Thyroid gland (tissue), 4 donors: ENCODE measurements around the gene TES. TPM values are rescaled to one million over a fixed set of nuclear protein-coding genes. Genes with fewer than 3 reads are reported as not detected.

Source experiments
- DNase-seq, 2 donors: peaks; one replicate each; pipeline ENCODE4 v3.0.0-alpha.2; 2019
- H3K27ac ChIP-seq, 3 donors: fragments of 200-600 bp; sonication (generic); 1 replicate in 2 of 3; 2 replicates in 1 of 3; pipeline ENCODE4 v1.5.1; 2016 to 2019; ENCODE audit warnings: mild to moderate bottlenecking in 1 of 3, moderate library complexity in 1 of 3
- H3K27me3 ChIP-seq: fragments of 200-600 bp; sonication (generic); one replicate; pipeline ENCODE4 v1.5.1; 2019
- H3K36me3 ChIP-seq, 2 donors: fragments of 200-600 bp; sonication (generic); one replicate each; pipeline ENCODE4 v1.5.1; 2016 to 2019
- H3K4me1 ChIP-seq, 2 donors: fragments of 200-600 bp; sonication (generic); one replicate each; pipeline ENCODE4 v1.5.1; 2017 to 2019
- H3K4me3 ChIP-seq, 3 donors: fragments of 200-600 bp; sonication (generic); replicated peaks in 1 of 3; 1 replicate in 2 of 3; 2 replicates in 1 of 3; pipeline ENCODE4 v1.5.1; 2016; ENCODE audit warnings: mild to moderate bottlenecking in 1 of 3
- H3K9me3 ChIP-seq: fragments of 200-600 bp; sonication (generic); one replicate; pipeline ENCODE4 v1.5.1; 2017
- POLR2A ChIP-seq, 2 donors: fragments of 450-650 bp; IDR thresholded peaks; one replicate each; pipeline ENCODE4 v1.6.1; 2017; ENCODE audit warnings: antibody characterized with exemption in 2 of 2, mild to moderate bottlenecking in 2 of 2, moderate library complexity in 1 of 2
- WGBS, 2 donors: methylation state at CpG; one replicate each; pipeline ENCODE4 v1.1.5; 2017; 5-methylcytosine and 5-hydroxymethylcytosine counted together
- intact Hi-C: fragments of 100-400 bp; cut with DNase I; formaldehyde crosslinking; loops from one replicate; pipeline ENCODE4 v1.15.1; 2023
- total RNA-seq, 4 donors: library from RNA; depleted of rRNA; stranded (reverse); fragments of >200 nt; gene quantifications; one replicate each; pipeline ENCODE4 v1.2.3, GENCODE V29; 2016
- TF ChIP-seq, protein P1 (sequence below), 6 experiments: fragments of 200-600 bp in 3 of 6; fragments of 450-650 bp in 3 of 6; sonication (generic) in 3 of 6; IDR thresholded peaks; one replicate each; pipeline ENCODE4 v1.5.1; 2016 to 2019; ENCODE audit warnings: antibody characterized with exemption in 6 of 6, mild to moderate bottlenecking in 2 of 6, inconsistent platforms in 1 of 6, moderate library complexity in 1 of 6

Gene TES
- total RNA-seq, 4 donors from 2014 or later: 148 to 177 (median 158) TPM

DNA sequence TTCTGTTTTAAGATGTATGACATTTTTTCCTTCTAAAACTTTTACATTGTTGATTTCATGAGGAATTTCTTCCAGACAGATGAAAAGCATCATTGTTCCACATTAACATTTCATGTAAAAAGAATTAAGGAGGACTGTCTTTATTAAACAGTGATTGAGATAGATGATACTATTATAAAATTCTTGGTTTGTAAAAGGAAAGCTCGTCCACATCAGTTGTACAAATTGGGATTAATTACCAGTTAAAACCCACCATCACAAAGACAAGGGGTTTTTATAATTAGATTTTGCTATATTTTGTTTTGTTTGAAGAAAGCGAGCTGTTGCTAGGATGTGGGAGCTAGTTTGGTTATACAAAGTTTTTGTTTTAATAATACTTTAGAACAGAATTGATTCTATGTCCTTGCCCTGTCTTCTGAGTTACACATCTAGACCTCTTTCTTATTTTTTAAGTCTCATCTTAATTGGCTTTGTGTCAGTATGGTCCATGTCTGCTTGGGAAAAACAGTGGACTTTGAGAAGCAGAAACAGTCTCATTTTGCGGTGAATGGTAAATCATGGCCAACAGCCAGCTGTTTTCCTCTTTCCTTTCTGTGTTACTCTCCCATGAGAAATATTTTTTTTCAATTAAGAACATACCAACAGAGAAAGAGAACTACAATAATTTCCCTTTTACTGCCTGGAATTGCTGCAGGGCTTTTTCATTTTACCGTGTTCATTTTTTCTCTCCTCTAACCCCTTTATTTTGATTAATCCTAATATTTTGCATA, 3.2 kb downstream of the TES start:
- Histone ChIP-seq H3K27me3 (no peaks in the 10 kb centered on the region), H3K9me3 (no peaks in the 10 kb centered on the region), H3K4me1 (peaks cover 45 to 63% of the 10 kb centered on the region in 2 donors), H3K4me3 (no peak overlapping the region), H3K36me3 (no peaks in the 10 kb centered on the region), H3K27ac (peak overlapping the region in 2 of 3 donors; percentile 40 to 97)
- WGBS, 2 donors: 68 to 73% methylated on average over 4 of the region's 4 CpGs
- TF ChIP-seq, protein P1, sequence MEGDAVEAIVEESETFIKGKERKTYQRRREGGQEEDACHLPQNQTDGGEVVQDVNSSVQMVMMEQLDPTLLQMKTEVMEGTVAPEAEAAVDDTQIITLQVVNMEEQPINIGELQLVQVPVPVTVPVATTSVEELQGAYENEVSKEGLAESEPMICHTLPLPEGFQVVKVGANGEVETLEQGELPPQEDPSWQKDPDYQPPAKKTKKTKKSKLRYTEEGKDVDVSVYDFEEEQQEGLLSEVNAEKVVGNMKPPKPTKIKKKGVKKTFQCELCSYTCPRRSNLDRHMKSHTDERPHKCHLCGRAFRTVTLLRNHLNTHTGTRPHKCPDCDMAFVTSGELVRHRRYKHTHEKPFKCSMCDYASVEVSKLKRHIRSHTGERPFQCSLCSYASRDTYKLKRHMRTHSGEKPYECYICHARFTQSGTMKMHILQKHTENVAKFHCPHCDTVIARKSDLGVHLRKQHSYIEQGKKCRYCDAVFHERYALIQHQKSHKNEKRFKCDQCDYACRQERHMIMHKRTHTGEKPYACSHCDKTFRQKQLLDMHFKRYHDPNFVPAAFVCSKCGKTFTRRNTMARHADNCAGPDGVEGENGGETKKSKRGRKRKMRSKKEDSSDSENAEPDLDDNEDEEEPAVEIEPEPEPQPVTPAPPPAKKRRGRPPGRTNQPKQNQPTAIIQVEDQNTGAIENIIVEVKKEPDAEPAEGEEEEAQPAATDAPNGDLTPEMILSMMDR (IDR thresholded peaks at IDR 0.05): no peak
- no peak for TF ChIP-seq POLR2A (IDR thresholded peaks at IDR 0.05)
- intact Hi-C loops: no loop called here
- no peak for DNase-seq

DNA sequence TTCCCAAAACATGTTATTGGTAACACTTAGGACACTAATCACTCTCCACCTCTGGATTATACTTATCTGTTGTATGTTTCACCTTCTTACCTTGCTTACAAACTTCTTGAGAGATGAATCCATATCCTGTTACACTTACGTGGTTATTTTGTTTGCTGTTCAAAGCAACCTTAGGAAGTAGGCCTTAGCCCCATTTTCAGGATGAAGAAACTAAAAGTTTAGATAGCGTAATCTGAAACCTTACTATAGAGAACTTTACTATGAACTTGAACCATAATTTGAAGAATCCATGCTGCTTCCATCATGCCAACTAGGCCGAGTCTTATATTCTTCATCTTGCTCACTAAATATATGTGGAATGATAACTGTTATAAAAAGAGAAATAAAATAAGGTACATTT, 4.6 kb downstream of the TES start:
- Histone ChIP-seq H3K27ac (no peak overlapping the region), H3K9me3 (no peaks in the 10 kb centered on the region), H3K27me3 (no peaks in the 10 kb centered on the region), H3K36me3 (no peaks in the 10 kb centered on the region), H3K4me1 (peaks cover 59 to 74% of the 10 kb centered on the region in 2 donors), H3K4me3 (no peak overlapping the region)
- intact Hi-C loops: no loop called here
- TF ChIP-seq, protein P1 (IDR thresholded peaks at IDR 0.05): no peak
- no peak for TF ChIP-seq POLR2A (IDR thresholded peaks at IDR 0.05)
- 97 to 98% methylated on average over 3 of the region's 3 CpGs for WGBS, 2 donors
- DNase-seq: no peak

DNA sequence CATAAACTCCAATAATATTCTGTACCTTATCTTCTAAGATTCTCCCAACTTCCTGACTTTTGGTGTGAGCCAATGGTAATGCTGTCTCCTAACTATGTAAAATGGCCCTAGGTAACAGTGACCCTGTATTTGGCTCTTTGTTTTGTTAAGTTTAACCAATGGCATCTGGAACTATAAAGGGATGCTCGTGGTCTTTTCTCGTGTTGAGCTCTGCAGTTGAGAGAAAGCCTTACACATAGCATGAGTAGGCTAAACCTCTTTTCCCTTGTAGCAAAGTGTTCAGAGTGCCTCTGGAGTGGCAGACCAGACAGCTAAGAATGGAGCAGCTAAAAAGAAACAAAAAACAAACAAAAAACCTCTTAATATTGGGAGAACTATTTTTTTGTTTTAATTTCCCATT, 5.2 kb downstream of the TES start:
- DNase-seq: no peak
- no peak overlapping the region for H3K4me3 ChIP-seq
- H3K27me3 ChIP-seq: no peaks in the 10 kb centered on the region
- H3K9me3 ChIP-seq: no peaks in the 10 kb centered on the region
- TF ChIP-seq, protein P1 (IDR thresholded peaks at IDR 0.05): no peak
- H3K4me1 ChIP-seq: peaks cover 59 to 74% of the 10 kb centered on the region in 2 donors
- H3K27ac ChIP-seq: no peak overlapping the region
- intact Hi-C loops: no loop called here
- no peaks in the 10 kb centered on the region for H3K36me3 ChIP-seq
- WGBS, 2 donors: 41 to 73% methylated on average over 2 of the region's 2 CpGs

DNA sequence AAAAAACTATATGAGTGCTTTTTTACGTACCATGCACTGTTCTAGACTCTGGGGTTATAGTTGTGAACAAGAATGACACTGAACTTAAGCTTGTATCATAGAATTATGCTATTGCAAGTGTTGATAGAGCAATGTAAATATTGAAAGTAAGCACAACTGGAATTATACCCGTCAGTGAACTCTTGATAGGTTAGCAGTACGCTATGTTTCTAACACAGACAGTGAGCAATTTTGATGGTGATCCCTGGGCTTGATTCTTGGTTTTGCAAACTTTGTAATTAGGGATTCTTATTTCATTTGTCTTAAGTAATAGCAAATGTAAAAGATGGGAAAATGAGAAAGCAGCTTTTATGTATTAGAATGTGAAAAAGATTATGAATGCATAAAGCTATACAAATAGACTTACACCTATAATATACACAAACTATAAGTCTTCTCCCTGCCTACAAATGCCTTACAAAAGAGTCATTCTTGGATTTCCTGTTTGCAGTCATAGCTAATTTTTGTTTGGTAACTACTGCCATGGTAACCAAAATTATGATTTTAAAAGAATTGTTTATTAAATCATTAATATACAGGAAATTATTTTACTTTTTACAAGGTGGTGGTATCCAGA, 6.7 kb downstream of the TES start:
- TF ChIP-seq, protein P1 (IDR thresholded peaks at IDR 0.05): no peak
- no peak for TF ChIP-seq POLR2A (IDR thresholded peaks at IDR 0.05)
- 84 to 89% methylated on average over 3 of the region's 3 CpGs for WGBS, 2 donors
- DNase-seq: no peak
- H3K36me3 ChIP-seq: no peaks in the 10 kb centered on the region
- no peaks in the 10 kb centered on the region for H3K9me3 ChIP-seq
- H3K4me1 ChIP-seq: peaks cover 59 to 70% of the 10 kb centered on the region in 2 donors
- H3K27ac ChIP-seq: no peak overlapping the region
- no peaks in the 10 kb centered on the region for H3K27me3 ChIP-seq
- H3K4me3 ChIP-seq: no peak overlapping the region
- intact Hi-C loops: no loop called here

DNA sequence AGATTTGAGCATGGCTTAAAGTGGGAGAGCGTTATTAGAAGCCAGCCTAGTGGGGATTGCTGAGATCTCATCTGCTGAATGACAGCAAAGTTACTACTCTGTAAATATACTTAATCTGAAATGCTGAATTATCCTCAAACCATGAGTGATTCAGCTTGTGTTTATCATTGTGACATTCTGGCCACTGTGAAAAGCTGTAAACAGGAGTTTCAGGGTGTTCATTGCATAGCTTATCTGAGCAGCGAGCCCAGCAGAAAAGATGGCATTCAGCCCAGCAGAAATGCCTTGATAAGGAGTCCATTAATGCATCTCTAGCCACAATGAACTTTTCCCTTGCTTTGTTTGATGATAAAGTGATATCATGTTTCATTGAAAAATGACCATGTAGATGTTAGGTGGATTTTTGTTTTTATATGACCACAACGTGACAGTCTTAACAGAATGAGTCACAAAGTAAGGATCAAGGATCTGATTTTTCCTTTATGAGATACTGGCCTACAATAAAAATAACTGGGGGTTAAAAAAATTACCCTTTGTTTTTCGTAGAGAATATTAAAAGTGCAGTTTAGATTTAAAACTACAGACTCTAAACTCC, 7.8 kb downstream of the TES start:
- intact Hi-C loops: no loop called here

More for the DNA sequence above, 7.8 kb downstream of the TES start:
- 65 to 70% methylated on average over 4 of the region's 4 CpGs for WGBS, 2 donors
- Histone ChIP-seq H3K4me3 (no peak overlapping the region), H3K36me3 (no peaks in the 10 kb centered on the region), H3K27ac (peak overlapping the region in 1 of 3 donors; percentile 7), H3K27me3 (no peaks in the 10 kb centered on the region), H3K9me3 (no peaks in the 10 kb centered on the region), H3K4me1 (peaks cover 51 to 61% of the 10 kb centered on the region in 2 donors)
- TF ChIP-seq, protein P1 (IDR thresholded peaks at IDR 0.05): no peak
- TF ChIP-seq POLR2A (IDR thresholded peaks at IDR 0.05): no peak
- no peak for DNase-seq
